Mucosa of rectum (tissue), 2 donors: ENCODE data around the gene ATP11A.

Source experiments
- H3K27ac ChIP-seq, 2 donors: one replicate each; pipeline ENCODE4 v1.7.0; 2013; ENCODE audit warnings: inconsistent platforms in 2 of 2, low read depth in 2 of 2, low read length in 2 of 2
- H3K27me3 ChIP-seq, 2 donors: one replicate each; pipeline ENCODE4 v1.7.0; 2013; ENCODE audit warnings: low read length in 2 of 2; ENCODE audit not compliant: control insufficient read depth in 2 of 2, insufficient read depth in 2 of 2
- H3K36me3 ChIP-seq, 2 donors: one replicate each; pipeline ENCODE4 v1.7.0; 2013; ENCODE audit warnings: low read length in 2 of 2; ENCODE audit not compliant: control insufficient read depth in 2 of 2, insufficient read depth in 2 of 2
- H3K4me1 ChIP-seq, 2 donors: one replicate each; pipeline ENCODE4 v1.7.0; 2013; ENCODE audit warnings: low read length in 2 of 2, mild to moderate bottlenecking in 1 of 2; ENCODE audit not compliant: control insufficient read depth in 2 of 2, insufficient read depth in 2 of 2
- H3K4me3 ChIP-seq, 2 donors: one replicate each; pipeline ENCODE4 v1.7.0; 2013; ENCODE audit warnings: low read length in 2 of 2
- H3K9ac ChIP-seq, 2 donors: one replicate each; pipeline ENCODE4 v1.7.0; 2013; ENCODE audit warnings: low read length in 2 of 2, low read depth in 1 of 2, mild to moderate bottlenecking in 1 of 2
- H3K9me3 ChIP-seq, 2 donors: one replicate each; pipeline ENCODE4 v1.7.0; 2013; ENCODE audit warnings: low read length in 2 of 2; ENCODE audit not compliant: control insufficient read depth in 2 of 2
- donor health status: healthy.
- donor health status: Normal muscosa, but diverticular disease.

Gene ATP11A

GRCh38 chr13:112819111-112819510 is 129.3 kb downstream of the ATP11A start:
- no peaks in the 10 kb centered on the region for H3K36me3 ChIP-seq
- H3K9me3 ChIP-seq: no peaks in the 10 kb centered on the region
- H3K4me1 ChIP-seq: no peaks in the 10 kb centered on the region
- no peak overlapping the region for H3K27ac ChIP-seq
- no peaks in the 10 kb centered on the region for H3K27me3 ChIP-seq
- H3K4me3 ChIP-seq: no peak overlapping the region
- no peak overlapping the region for H3K9ac ChIP-seq

GRCh38 chr13:112819816-112820215 is 130.0 kb downstream of the ATP11A start:
- Histone ChIP-seq H3K27me3 (no peaks in the 10 kb centered on the region), H3K9ac (no peak overlapping the region), H3K27ac (no peak overlapping the region), H3K36me3 (peaks cover 0 to 3% of the 10 kb centered on the region in 2 donors), H3K9me3 (no peaks in the 10 kb centered on the region), H3K4me3 (no peak overlapping the region), H3K4me1 (no peaks in the 10 kb centered on the region)

- Histone ChIP-seq H3K9me3 (no peaks in the 10 kb centered on the region), H3K4me1 (no peaks in the 10 kb centered on the region), H3K9ac (no peak overlapping the region), H3K27ac (no peak overlapping the region), H3K36me3 (peaks cover 0 to 3% of the 10 kb centered on the region in 2 donors), H3K27me3 (no peaks in the 10 kb centered on the region), H3K4me3 (no peak overlapping the region)
These were observed 130.5 kb downstream of the ATP11A start for GRCh38 chr13:112820318-112820717.

- H3K36me3 ChIP-seq: peaks cover 0 to 3% of the 10 kb centered on the region in 2 donors
These were observed 131.7 kb downstream of the ATP11A start for GRCh38 chr13:112821340-112822055.

GRCh38 chr13:112822851-112823250 is 133.0 kb downstream of the ATP11A start:
- H3K9me3 ChIP-seq: no peaks in the 10 kb centered on the region
- no peak overlapping the region for H3K9ac ChIP-seq
- no peak overlapping the region for H3K27ac ChIP-seq
- H3K36me3 ChIP-seq: peaks cover 2 to 3% of the 10 kb centered on the region in 2 donors
- H3K27me3 ChIP-seq: no peaks in the 10 kb centered on the region
- no peak overlapping the region for H3K4me3 ChIP-seq
- H3K4me1 ChIP-seq: no peaks in the 10 kb centered on the region

More at GRCh38 chr13:112821340-112822055, 131.7 kb downstream of the ATP11A start:
- no peaks in the 10 kb centered on the region for H3K9me3 ChIP-seq
- H3K9ac ChIP-seq: no peak overlapping the region
- no peaks in the 10 kb centered on the region for H3K4me1 ChIP-seq
- no peak overlapping the region for H3K27ac ChIP-seq
- H3K4me3 ChIP-seq: no peak overlapping the region
- no peaks in the 10 kb centered on the region for H3K27me3 ChIP-seq

- Histone ChIP-seq H3K36me3 (peaks cover 3 to 7% of the 10 kb centered on the region in 2 donors), H3K4me3 (no peak overlapping the region), H3K27ac (no peak overlapping the region), H3K9me3 (no peaks in the 10 kb centered on the region), H3K4me1 (no peaks in the 10 kb centered on the region), H3K27me3 (no peaks in the 10 kb centered on the region), H3K9ac (no peak overlapping the region)
These were observed 134.6 kb downstream of the ATP11A start for GRCh38 chr13:112824429-112824828.

- Histone ChIP-seq H3K9me3 (no peaks in the 10 kb centered on the region), H3K36me3 (peaks cover 3 to 7% of the 10 kb centered on the region in 2 donors), H3K4me1 (no peaks in the 10 kb centered on the region), H3K27me3 (no peaks in the 10 kb centered on the region), H3K27ac (no peak overlapping the region), H3K4me3 (no peak overlapping the region), H3K9ac (no peak overlapping the region)
These were observed 135.2 kb downstream of the ATP11A start for GRCh38 chr13:112825071-112825470.

- H3K4me1 ChIP-seq: no peaks in the 10 kb centered on the region
- peaks cover 3 to 7% of the 10 kb centered on the region in 2 donors for H3K36me3 ChIP-seq
- H3K27ac ChIP-seq: no peak overlapping the region
- H3K9me3 ChIP-seq: no peaks in the 10 kb centered on the region
- no peak overlapping the region for H3K4me3 ChIP-seq
- no peak overlapping the region for H3K9ac ChIP-seq
- H3K27me3 ChIP-seq: no peaks in the 10 kb centered on the region
These were observed 136.0 kb downstream of the ATP11A start for GRCh38 chr13:112825875-112826274.

- Histone ChIP-seq H3K36me3 (peaks cover 6 to 10% of the 10 kb centered on the region in 2 donors), H3K9me3 (no peaks in the 10 kb centered on the region), H3K9ac (no peak overlapping the region)
These were observed 136.7 kb downstream of the ATP11A start for GRCh38 chr13:112826565-112826964.

GRCh38 chr13:112828082-112828699 is 138.4 kb downstream of the ATP11A start:
- Histone ChIP-seq H3K9me3 (no peaks in the 10 kb centered on the region), H3K36me3 (peaks cover 15 to 19% of the 10 kb centered on the region in 2 donors), H3K4me3 (no peak overlapping the region), H3K27me3 (no peaks in the 10 kb centered on the region), H3K9ac (no peak overlapping the region), H3K27ac (no peak overlapping the region), H3K4me1 (no peaks in the 10 kb centered on the region)

More at GRCh38 chr13:112826565-112826964, 136.7 kb downstream of the ATP11A start:
- Histone ChIP-seq H3K4me1 (no peaks in the 10 kb centered on the region), H3K27ac (no peak overlapping the region), H3K4me3 (no peak overlapping the region), H3K27me3 (no peaks in the 10 kb centered on the region)
